ENCODE results near the gene NSG2. TPM values are rescaled to one million over a fixed set of nuclear protein-coding genes. Genes with fewer than 3 reads are reported as not detected.

Gene NSG2
- total RNA-seq, 4 donors from 2014 or later, result 1.4 to 4.0 TPM; not detected in 2

DNA sequence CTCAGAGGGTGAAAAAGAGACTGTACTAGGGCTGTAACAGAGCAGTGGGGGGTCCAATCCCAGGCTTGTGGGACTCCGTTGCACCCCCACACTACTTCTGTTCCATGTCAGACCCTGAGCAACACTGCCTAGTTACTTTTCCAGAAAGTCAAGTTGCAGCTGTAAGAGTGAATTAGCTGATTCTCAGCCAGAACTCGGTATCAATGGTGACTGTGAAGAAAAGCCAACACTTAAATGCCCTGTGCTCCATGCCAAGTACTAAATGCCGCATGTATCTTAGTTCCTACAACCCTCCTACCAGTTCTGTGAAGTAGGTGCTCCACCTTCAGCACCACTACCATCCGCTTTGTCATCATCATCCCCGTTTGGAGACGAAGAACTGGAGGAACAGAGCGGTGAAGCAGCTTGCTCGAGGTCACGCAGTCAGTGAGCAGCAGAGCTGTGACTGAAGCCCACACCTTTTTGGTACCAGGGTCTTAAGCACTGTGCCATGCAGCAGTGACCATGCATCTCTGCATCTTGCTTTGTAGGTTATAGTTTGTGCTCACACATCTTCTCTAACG is 64.3 kb downstream of the NSG2 start:
- no peak overlapping the region for H3K4me3 ChIP-seq
- 73% methylated on average over 10 of the region's 10 CpGs; no CpG with 5 or more reads in 1 of the 2 donors for WGBS, 2 donors (ENCODE audit: low coverage in 1 of 2)
- TF ChIP-seq, protein P1, sequence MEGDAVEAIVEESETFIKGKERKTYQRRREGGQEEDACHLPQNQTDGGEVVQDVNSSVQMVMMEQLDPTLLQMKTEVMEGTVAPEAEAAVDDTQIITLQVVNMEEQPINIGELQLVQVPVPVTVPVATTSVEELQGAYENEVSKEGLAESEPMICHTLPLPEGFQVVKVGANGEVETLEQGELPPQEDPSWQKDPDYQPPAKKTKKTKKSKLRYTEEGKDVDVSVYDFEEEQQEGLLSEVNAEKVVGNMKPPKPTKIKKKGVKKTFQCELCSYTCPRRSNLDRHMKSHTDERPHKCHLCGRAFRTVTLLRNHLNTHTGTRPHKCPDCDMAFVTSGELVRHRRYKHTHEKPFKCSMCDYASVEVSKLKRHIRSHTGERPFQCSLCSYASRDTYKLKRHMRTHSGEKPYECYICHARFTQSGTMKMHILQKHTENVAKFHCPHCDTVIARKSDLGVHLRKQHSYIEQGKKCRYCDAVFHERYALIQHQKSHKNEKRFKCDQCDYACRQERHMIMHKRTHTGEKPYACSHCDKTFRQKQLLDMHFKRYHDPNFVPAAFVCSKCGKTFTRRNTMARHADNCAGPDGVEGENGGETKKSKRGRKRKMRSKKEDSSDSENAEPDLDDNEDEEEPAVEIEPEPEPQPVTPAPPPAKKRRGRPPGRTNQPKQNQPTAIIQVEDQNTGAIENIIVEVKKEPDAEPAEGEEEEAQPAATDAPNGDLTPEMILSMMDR (IDR thresholded peaks at IDR 0.05), result no peak
- TF ChIP-seq EP300 (IDR thresholded peaks at IDR 0.05; ENCODE audit: low read depth) (no peak), POLR2AphosphoS5 (IDR thresholded peaks at IDR 0.05) (no peak), POLR2A (IDR thresholded peaks at IDR 0.05) (no peak)
- no peak for DNase-seq
- intact Hi-C loops (cut with DNase I; ENCODE audit: low total_unique reads), result no loop called here
- no peak overlapping the region for H3K27ac ChIP-seq
- H3K9me3 ChIP-seq, result no peaks in the 10 kb centered on the region
- in situ Hi-C loops (cut with MboI; ENCODE audit: low pct_ligation_motif_present in 1 of 4, low pct_unique_long_range_greater_than_20kb in 1 of 4, low sequenced_read_pairs in 3 of 4), result no loop called here
- H3K27me3 ChIP-seq, result no peaks in the 10 kb centered on the region
- H3K4me1 ChIP-seq, result no peaks in the 10 kb centered on the region
- no peaks in the 10 kb centered on the region for H3K36me3 ChIP-seq

DNA sequence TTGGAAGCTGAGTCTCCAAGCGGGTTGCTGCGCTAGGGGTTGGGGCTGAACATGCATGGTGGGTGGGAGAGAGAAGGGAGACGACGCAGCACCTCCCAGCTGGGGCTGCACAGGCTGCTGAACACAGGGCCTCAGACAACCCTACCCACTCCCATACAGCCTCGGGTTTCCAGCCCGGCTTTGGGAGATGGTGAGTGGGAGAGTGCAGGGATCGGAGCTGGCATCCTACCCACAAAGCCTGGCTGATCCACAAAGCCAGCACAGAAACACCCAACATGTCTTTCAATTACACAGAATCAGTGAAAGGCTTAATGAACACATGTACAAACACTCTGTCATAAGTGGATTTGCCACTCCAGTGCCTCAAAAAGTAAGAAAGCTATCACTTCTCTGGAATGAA is 64.8 kb downstream of the NSG2 start:
- WGBS, 2 donors (ENCODE audit: low coverage in 1 of 2), result 82% methylated on average over 7 of the region's 7 CpGs; no CpG with 5 or more reads in 1 of the 2 donors
- no peak overlapping the region for H3K27ac ChIP-seq
- in situ Hi-C loops (cut with MboI; ENCODE audit: low pct_ligation_motif_present in 1 of 4, low pct_unique_long_range_greater_than_20kb in 1 of 4, low sequenced_read_pairs in 3 of 4), result no loop called here
- H3K27me3 ChIP-seq, result no peaks in the 10 kb centered on the region
- H3K4me1 ChIP-seq, result no peaks in the 10 kb centered on the region
- H3K4me3 ChIP-seq, result no peak overlapping the region
- no peaks in the 10 kb centered on the region for H3K36me3 ChIP-seq
- DNase-seq, result no peak
- no peaks in the 10 kb centered on the region for H3K9me3 ChIP-seq
- TF ChIP-seq, protein P1 (IDR thresholded peaks at IDR 0.05), result no peak
- no peak for TF ChIP-seq POLR2A (IDR thresholded peaks at IDR 0.05)
- TF ChIP-seq POLR2AphosphoS5 (IDR thresholded peaks at IDR 0.05), result no peak
- TF ChIP-seq EP300 (IDR thresholded peaks at IDR 0.05; ENCODE audit: low read depth), result no peak
- intact Hi-C loops (cut with DNase I; ENCODE audit: low total_unique reads), result no loop called here

DNA sequence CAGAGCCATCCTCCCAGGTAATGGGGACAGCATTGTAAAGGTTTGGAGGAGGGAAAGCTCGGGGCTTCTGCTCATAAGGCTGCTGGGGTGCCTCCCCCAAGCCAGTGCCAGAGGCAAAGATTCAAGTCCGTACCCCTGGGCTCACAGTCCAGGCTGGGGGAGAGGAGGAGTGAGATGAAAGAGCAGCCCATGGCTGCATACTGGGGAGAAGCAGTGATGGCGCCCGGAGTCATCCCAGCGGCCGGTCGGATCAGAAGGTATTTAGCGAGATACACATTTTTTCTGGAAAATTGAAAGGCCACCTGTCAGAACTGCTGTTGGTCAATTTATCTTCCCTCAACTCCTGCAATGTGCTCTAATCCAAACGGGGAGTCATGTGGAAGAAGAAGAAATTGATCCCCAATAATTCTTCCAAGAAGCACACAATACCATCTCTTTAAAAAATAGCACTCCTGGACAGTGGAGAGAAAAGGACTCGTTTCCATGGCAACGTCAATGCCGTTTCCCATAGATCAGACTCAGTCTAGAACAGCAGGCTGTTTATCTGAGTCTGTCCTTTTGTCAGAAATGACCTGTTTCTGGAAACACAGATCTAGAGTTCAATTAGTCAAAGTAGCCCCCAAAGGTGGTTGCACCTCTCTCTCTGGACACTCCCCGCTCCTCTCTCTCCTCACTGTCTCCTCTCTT is 65.9 kb downstream of the NSG2 start:
- no peak for TF ChIP-seq POLR2AphosphoS5 (IDR thresholded peaks at IDR 0.05)
- TF ChIP-seq, protein P1 (IDR thresholded peaks at IDR 0.05), result no peak
- no peak for TF ChIP-seq EP300 (IDR thresholded peaks at IDR 0.05; ENCODE audit: low read depth)
- no peak for TF ChIP-seq POLR2A (IDR thresholded peaks at IDR 0.05)
- no peaks in the 10 kb centered on the region for H3K9me3 ChIP-seq
- 69 to 75% methylated on average over 3 to 13 of the region's 13 CpGs for WGBS, 2 donors (ENCODE audit: low coverage in 1 of 2)
- H3K27me3 ChIP-seq, result no peaks in the 10 kb centered on the region
- in situ Hi-C loops (cut with MboI; ENCODE audit: low pct_ligation_motif_present in 1 of 4, low pct_unique_long_range_greater_than_20kb in 1 of 4, low sequenced_read_pairs in 3 of 4), result no loop called here
- no peak overlapping the region for H3K27ac ChIP-seq
- no peak overlapping the region for H3K4me3 ChIP-seq
- intact Hi-C loops (cut with DNase I; ENCODE audit: low total_unique reads), result no loop called here
- no peaks in the 10 kb centered on the region for H3K36me3 ChIP-seq
- no peak for DNase-seq
- no peaks in the 10 kb centered on the region for H3K4me1 ChIP-seq

DNA sequence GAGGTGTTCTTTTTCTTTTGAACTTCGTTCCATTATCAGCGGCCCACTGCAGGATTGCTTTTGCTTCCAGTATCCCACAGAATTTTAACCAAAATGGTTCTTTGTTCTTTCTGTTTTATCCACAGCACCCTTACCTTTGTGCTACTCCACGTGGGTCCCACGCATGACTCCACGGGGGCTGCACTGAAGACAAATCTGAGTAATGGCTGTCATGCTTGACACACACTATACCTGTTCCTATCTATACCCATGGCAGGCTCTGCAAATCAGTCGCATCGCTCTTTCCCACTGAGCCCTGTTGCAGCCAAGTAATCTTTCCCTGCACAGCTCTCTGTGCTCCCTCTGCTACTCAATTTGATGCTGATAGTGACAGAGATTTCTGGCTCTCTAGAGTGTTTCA is 69.7 kb downstream of the NSG2 start:
- H3K36me3 ChIP-seq, result no peaks in the 10 kb centered on the region
- H3K4me1 ChIP-seq, result no peaks in the 10 kb centered on the region
- WGBS, 2 donors (ENCODE audit: low coverage in 1 of 2), result 61 to 88% methylated on average over 5 to 7 of the region's 7 CpGs
- intact Hi-C loops (cut with DNase I; ENCODE audit: low total_unique reads), result no loop called here
- in situ Hi-C loops (cut with MboI; ENCODE audit: low pct_ligation_motif_present in 1 of 4, low pct_unique_long_range_greater_than_20kb in 1 of 4, low sequenced_read_pairs in 3 of 4), result no loop called here
- no peaks in the 10 kb centered on the region for H3K9me3 ChIP-seq
- H3K27me3 ChIP-seq, result no peaks in the 10 kb centered on the region
- no peak for DNase-seq
- H3K4me3 ChIP-seq, result no peak overlapping the region
- no peak for TF ChIP-seq POLR2AphosphoS5 (IDR thresholded peaks at IDR 0.05)
- TF ChIP-seq EP300 (IDR thresholded peaks at IDR 0.05; ENCODE audit: low read depth), result no peak
- TF ChIP-seq, protein P1 (IDR thresholded peaks at IDR 0.05), result no peak
- TF ChIP-seq POLR2A (IDR thresholded peaks at IDR 0.05), result no peak
- H3K27ac ChIP-seq, result no peak overlapping the region

All from transverse colon (tissue), 4 donors.